Activated T-helper 1 cell treated with Interleukin-2 at 50 U/mL for 16 hours (primary cell): ENCODE data around the gene MYO15A.

ENCODE experiments used
- DNase-seq: peaks from one replicate; pipeline ENCODE4 v3.0.0-alpha.2; 2020; ENCODE audit warnings: low read depth

The MYO15A gene

DNA sequence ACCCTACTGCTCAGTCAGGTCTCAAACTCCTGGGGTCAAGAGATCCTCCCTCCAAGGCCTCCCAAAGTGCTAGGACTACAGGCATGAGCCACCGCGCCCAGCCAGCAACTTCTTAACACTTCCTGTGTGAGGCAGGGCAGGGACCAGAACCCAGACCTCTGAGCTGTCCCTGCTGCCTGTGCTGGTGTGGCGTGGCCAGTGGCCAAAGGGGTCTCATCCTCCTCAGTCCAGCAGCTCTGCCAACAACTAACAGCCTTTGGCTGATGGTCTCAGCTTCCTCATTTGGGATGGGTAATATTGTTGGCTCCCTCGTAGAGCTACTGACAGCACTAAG is 115.5 kb downstream of the MYO15A start:
- DNase-seq, result no peak

DNA sequence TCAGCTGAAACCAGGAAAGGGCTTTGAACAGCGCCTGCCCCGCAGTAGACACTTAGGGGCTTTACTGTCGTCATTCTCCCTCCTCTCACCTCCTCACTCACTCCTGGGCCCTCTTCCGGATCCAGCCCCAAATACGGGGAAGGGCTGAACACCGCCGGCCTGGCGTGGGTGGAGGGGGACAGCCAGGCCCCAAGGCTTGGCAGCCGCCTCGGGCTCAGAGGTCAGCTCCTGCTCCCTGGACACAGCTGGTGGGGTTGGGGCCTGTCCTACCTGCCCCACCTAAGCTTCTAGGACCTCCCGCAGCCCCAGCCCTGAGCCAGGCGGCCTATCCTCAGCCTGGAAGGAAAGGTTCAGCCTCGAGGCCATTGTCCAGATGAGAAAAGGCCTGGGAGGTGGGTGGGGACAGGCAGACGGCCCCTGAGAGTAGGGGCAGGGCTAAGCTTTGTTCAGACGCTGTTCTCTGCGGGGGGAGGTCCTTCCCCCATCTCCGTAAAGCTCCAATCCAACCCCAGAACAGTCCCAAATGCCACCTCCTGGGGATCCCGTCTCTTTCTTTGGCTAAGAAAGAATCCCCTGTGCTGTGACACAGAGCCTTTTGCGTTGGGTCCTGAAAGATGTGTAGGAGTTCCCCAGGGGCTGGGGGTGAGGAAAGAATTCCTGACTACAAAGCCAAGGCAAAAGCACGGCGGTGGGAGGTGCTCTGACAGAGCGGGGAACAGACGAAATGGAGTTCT is 116.0 kb downstream of the MYO15A start:
- DNase-seq, result no peak

DNA sequence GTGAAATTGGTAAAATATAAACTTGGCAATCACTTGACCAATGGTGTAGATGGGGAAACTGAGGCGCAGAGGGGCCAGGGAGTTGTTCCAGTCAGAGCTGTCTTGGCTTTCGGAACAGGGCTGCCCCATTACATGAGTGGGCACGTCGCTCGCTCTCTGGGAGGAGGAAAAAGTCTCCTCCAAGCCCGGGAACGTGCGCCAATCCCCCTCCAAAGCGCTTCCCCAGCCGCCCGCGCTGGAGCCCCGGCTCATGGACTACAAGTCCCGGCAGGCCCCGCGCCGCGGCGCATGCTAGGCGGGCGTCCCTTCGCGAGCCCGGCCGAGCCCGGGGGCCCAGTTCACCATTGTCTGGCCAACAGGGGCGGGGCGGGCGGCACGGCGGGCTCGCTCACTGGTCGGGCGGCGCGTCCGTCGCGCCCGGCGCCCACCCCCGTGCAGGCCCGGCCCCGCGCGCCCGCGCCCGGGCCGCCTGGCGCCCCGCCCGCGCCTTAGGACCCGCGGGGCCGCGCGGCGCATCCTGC is 116.6 kb downstream of the MYO15A start, which contains the start of gene LLGL1:
Gene LLGL1, plus strand, starts transcription at position 515 of the 521 bp plus-strand sequence. CDS start 48 bp downstream, outside the sequence.
- peak; percentile 96 for DNase-seq

DNA sequence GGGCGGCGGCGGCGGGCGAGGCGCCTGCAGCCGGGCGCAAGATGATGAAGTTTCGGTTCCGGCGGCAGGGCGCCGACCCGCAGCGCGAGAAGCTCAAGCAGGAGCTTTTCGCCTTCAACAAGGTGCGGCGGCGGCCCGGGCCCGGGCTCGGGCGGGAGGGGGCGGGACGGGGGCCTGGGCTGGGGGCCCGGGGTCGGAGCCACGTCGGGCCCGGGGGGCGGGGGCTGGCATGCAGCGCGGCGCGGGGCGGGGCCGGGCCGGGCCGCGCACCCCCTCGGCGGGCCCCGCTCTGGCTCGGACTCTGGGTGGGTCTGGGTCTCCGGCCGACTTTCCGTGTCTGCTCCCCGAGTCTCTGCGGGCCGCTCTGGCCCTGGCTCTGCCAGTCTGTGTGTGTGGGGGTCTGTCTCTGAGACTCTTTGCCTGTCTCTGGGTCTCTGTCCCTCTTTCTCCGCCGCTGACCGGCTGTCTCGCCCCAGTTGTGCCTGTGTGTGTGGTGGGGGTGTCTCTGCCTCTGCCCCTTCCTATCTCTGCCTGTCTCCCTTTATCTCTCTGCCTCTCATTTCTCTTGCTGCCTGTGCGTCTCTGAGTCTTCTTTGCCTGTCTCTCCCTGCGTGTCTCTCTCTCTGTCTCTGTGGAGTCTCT is 117.2 kb downstream of the MYO15A start:
- no peak for DNase-seq

DNA sequence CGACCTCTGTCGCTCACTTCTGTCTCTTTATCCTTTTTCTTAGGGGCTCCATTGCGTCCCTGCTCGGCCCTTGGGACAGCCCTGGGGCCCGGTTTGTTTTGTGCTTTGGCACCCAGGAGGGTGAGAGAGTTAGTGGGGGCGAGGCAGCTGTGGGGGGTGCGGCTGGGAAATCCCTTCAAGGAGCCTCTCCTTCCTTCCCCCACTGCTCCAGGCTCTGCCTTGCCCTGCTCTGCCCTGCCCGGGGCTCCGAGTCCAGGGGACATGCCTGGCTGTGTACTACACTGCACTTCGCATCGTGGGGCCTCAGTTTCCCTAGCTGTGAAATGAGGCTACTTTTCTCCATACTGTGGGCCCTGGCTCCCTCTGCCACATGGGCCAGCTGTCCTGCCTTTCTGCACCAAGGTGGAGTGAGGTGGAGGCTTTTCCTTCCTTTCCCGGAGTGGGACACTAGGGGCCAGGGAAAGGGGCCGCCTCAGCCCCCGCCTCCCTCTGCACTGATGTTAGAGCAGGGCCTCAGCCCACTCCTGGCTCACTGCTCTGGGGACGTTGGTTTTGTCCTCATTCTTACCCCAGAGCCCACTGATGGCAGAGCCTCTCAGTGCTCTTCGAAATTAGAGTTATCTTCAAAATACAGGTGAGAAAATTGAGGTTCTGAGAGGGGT is 117.9 kb downstream of the MYO15A start:
- no peak for DNase-seq

DNA sequence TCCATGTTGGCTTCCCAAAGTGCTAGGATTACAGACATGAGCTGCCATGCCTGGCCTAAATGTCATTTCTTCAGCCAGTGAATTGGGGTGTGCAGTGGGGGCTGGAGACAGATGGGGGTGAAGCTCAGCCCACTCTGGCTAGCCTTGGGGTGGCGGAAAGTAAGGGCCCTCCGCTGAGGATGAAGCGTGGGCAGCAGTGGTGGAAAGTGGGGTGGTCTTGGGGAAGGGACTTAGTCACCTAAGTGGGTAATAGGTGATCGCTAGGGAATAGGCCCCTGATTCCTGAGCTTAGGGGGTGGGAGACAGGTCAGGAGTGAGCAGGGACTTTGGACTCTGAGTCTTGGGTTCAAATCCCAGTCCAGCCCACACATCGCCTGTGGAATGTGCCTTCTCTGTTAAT is 119.1 kb downstream of the MYO15A start:
- no peak for DNase-seq

DNA sequence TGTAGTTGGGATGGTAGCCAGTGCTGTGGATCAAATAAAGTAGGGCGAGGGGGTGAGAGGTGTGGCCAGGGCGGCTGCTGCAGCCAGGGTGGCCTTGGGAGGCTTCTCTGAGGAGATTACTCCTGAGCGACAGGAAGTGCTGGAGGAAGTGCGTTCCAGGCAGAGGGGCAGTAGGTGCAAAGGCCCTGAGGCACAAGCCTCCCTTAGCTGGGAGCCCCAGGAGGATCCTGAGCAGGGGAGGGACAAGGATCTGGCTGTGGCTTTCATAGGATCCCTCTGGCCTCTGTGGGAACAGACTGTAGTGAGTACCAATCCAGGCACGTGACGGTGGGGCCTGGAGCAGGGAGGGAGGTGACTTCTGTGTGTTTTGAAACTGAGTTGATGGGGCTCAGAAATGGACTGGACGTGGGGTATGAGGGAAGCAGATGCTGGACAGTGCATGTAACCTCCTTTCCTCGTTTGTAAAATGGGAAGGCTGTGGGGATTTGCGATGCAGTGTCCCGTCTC is 119.7 kb downstream of the MYO15A start:
- no peak for DNase-seq

DNA sequence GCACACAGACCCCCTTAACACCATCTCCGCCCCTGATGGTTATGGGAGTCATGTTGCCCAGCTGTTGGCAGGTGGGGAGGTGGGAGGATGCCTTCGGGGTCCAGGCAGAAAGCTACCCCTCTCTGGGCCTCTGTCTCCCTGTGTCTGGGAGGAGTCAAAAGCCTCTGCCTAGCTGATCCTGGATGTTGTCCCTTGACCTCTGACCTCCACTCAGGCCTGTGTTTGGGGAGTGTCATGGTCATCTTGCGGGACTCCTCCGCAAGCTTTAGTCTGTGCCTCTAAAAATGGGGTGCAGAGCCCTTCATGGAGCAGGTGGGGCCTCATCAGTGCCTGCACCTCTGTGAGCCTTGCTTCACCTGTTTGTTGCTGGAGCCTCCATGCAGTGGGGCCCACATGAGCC is 120.7 kb downstream of the MYO15A start:
- no peak for DNase-seq
